Measurements from ENCODE around the gene CAPSL.

Gene CAPSL

GRCh38 chr5:35963381-35963843 lies 25.0 kb upstream of the CAPSL start:
- TF ChIP-seq, protein P1, sequence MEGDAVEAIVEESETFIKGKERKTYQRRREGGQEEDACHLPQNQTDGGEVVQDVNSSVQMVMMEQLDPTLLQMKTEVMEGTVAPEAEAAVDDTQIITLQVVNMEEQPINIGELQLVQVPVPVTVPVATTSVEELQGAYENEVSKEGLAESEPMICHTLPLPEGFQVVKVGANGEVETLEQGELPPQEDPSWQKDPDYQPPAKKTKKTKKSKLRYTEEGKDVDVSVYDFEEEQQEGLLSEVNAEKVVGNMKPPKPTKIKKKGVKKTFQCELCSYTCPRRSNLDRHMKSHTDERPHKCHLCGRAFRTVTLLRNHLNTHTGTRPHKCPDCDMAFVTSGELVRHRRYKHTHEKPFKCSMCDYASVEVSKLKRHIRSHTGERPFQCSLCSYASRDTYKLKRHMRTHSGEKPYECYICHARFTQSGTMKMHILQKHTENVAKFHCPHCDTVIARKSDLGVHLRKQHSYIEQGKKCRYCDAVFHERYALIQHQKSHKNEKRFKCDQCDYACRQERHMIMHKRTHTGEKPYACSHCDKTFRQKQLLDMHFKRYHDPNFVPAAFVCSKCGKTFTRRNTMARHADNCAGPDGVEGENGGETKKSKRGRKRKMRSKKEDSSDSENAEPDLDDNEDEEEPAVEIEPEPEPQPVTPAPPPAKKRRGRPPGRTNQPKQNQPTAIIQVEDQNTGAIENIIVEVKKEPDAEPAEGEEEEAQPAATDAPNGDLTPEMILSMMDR (IDR thresholded peaks at IDR 0.05; ENCODE audit: low read depth, low read length), result peak; percentile 34
- in situ Hi-C loops (cut with HindIII; ENCODE audit: low sequenced_read_pairs), result no loop called here
- no peak for DNase-seq (ENCODE audit: low read depth, low spot score)
- no peak overlapping the region for H3K4me3 ChIP-seq (ENCODE audit: low read depth, low read length)

GRCh38 chr5:35960328-35960727 lies 21.9 kb upstream of the CAPSL start:
- no peak for DNase-seq (ENCODE audit: low read depth, low spot score)
- in situ Hi-C loops (cut with HindIII; ENCODE audit: low sequenced_read_pairs), result no loop called here
- TF ChIP-seq, protein P1 (IDR thresholded peaks at IDR 0.05; ENCODE audit: low read depth, low read length), result no peak
- no peak overlapping the region for H3K4me3 ChIP-seq (ENCODE audit: low read depth, low read length)

- in situ Hi-C loops (cut with HindIII; ENCODE audit: low sequenced_read_pairs), result no loop called here
- no peak for DNase-seq (ENCODE audit: low read depth, low spot score)
- TF ChIP-seq, protein P1 (IDR thresholded peaks at IDR 0.05; ENCODE audit: low read depth, low read length), result no peak
- H3K4me3 ChIP-seq (ENCODE audit: low read depth, low read length), result no peak overlapping the region
These were observed 18.0 kb upstream of the CAPSL start for GRCh38 chr5:35956429-35956828.

- TF ChIP-seq, protein P1 (IDR thresholded peaks at IDR 0.05; ENCODE audit: low read depth, low read length), result no peak
- in situ Hi-C loops (cut with HindIII; ENCODE audit: low sequenced_read_pairs), result no loop called here
- no peak overlapping the region for H3K4me3 ChIP-seq (ENCODE audit: low read depth, low read length)
- no peak for DNase-seq (ENCODE audit: low read depth, low spot score)
These were observed 15.8 kb upstream of the CAPSL start for GRCh38 chr5:35954175-35954574.

GRCh38 chr5:35947085-35947484 lies 8.7 kb upstream of the CAPSL start:
- in situ Hi-C loops (cut with HindIII; ENCODE audit: low sequenced_read_pairs), result no loop called here
- no peak for DNase-seq (ENCODE audit: low read depth, low spot score)
- TF ChIP-seq, protein P1 (IDR thresholded peaks at IDR 0.05; ENCODE audit: low read depth, low read length), result no peak
- no peak overlapping the region for H3K4me3 ChIP-seq (ENCODE audit: low read depth, low read length)

DNA sequence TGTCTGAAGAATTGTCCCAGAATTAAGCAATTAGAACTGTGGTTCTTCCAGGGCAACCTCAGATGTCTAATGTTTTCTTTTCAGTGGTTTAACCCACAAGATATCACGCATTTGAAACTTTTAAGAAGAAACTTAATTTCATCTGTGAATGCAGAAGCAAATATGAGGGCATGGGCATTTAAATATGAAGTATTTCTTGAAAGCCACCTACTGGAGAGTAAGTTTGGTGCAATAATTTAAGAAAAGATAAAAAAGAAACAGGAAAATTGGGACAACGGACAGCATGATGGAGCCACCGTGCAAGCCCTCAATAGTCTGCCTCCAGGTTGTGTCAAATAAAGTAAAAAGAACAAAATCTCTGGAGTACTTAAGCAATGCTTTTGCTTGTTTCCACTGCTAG lies 1.2 kb upstream of the CAPSL start:
- TF ChIP-seq, protein P1 (IDR thresholded peaks at IDR 0.05; ENCODE audit: low read depth, low read length), result no peak
- no peak overlapping the region for H3K4me3 ChIP-seq (ENCODE audit: low read depth, low read length)
- in situ Hi-C loops (cut with HindIII; ENCODE audit: low sequenced_read_pairs), result no loop called here
- no peak for DNase-seq (ENCODE audit: low read depth, low spot score)
